ENCODE results near the gene SRP68.
"Not testable (repeated sequence)": the region's sequence is repeated elsewhere in the genome, so short reads cannot be mapped to it uniquely, and the experiment has no call there.

DNA sequence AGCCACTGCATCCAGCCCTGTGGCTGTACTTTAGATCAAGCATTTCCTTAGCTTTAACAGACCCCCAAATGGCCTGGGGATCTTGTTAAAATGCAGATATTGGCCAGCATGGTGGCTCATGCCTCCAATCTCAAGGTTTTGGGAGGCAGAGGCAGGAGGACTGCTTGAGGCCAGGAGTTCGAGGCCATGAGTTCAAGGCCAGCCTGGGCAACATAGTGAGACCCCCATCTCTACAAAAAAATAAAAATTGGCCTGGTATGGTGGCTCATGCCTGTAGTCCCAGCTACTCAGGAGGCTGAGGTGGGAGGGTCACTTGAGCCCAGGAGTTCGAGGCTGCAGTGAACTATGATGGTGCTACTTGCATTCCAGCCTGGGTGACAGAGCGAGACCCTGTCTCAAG is 29.4 kb downstream of the SRP68 start:
- TF ChIP-seq, protein P1, sequence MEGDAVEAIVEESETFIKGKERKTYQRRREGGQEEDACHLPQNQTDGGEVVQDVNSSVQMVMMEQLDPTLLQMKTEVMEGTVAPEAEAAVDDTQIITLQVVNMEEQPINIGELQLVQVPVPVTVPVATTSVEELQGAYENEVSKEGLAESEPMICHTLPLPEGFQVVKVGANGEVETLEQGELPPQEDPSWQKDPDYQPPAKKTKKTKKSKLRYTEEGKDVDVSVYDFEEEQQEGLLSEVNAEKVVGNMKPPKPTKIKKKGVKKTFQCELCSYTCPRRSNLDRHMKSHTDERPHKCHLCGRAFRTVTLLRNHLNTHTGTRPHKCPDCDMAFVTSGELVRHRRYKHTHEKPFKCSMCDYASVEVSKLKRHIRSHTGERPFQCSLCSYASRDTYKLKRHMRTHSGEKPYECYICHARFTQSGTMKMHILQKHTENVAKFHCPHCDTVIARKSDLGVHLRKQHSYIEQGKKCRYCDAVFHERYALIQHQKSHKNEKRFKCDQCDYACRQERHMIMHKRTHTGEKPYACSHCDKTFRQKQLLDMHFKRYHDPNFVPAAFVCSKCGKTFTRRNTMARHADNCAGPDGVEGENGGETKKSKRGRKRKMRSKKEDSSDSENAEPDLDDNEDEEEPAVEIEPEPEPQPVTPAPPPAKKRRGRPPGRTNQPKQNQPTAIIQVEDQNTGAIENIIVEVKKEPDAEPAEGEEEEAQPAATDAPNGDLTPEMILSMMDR (IDR thresholded peaks at IDR 0.05): not testable (repeated sequence)
- not testable (repeated sequence) for TF ChIP-seq EZH2, EZH2phosphoT487 (IDR thresholded peaks at IDR 0.05)

All from neural progenitor cell (in vitro differentiated cells).